Fibroblast of upper back skin (primary cell): ENCODE measurements around the gene SDK2.

ENCODE experiments used
- DNase-seq: peaks from one replicate; pipeline ENCODE4 v3.0.0-alpha.2; 2013

Gene SDK2

GRCh38 chr17:73288534-73289302 is 355.5 kb downstream of the SDK2 start:
- no peak for DNase-seq

GRCh38 chr17:73286863-73287296 is 357.4 kb downstream of the SDK2 start:
- DNase-seq, result peak; percentile 57

DNA sequence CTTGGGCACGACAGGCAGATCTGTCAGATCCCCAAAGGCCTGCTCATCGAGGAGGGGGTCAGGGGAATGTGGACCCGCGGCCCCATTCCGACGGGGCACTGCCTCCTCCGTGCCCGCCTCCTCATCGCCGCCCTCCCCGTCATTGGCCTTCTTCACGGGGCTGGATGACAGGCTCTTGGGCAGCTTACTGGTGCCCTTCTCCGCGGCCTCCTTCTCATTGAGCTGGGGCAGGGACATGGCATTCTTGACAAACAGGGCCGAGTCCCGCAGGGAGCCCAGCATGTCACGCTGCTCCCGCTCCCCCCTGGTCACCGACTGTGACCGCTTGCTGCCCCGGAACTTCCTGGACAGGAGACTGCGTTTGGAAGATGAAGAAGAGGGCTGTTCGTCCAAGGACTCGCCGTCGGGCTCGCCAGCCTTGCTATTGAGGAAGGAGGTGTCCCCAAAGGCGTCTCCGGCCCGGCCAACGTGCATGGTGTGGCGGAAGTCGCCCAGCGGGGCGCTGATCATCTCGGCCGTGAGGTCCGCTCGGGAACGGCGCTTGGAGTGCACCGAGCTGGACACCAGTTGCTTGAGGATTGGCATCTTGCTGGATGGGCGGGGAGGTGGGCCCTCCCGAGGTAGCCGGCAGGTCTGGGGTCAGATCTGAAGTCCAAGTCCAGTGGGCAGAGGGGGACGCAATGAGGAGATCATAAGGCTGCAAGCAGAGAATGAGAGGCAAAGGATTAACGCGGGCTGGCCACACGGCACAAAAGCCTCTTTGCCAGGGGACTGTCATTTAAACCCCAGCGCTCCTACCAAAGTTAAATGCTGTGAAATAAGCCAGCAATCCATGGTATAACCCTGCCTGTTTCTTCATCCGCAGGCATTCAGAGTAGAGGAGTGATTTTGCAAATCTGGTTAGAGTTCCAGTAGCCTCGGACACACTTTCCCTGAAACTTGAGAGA is 358.1 kb downstream of the SDK2 start:
- DNase-seq, result no peak

GRCh38 chr17:73285603-73285908 is 358.7 kb downstream of the SDK2 start:
- DNase-seq, result no peak

- no peak for DNase-seq
Observed at GRCh38 chr17:73284906-73285602, 359.2 kb downstream of the SDK2 start.
